ENCODE data around the gene TMEM143. TPM values are rescaled to one million over a fixed set of nuclear protein-coding genes. Genes with fewer than 3 reads are reported as not detected.

The TMEM143 gene
- total and polyA plus RNA-seq, 2 donors (not counting 3 experiments of a cell fraction or from before 2014, with no cell fraction given): 5.4 to 7.3 TPM

DNA sequence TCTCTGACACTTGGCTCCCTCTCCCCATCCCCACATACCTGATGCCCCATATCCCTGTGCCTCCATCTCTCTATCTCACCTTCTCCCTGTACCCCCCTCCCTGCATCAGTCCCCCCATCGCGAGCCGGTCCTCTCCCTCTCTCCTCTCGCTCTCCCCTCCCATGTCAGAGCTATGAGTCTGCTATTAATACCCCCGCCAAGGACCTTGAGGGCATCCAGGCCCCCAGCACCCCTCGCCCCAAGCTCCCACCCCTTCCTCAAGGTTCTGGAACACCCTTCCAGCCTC lies 31.4 kb upstream of the TMEM143 start:
- Histone ChIP-seq H3K27ac (ENCODE audit: insufficient read depth, low read depth, low read length) (no peak overlapping the region), H3K4me2 (ENCODE audit: insufficient read depth, low read length) (no peak overlapping the region), H3K36me3 (ENCODE audit: control insufficient read depth in 2 of 2, extremely low read depth in 1 of 2, insufficient read depth in 2 of 2, low read length in 2 of 2) (no peaks in the 10 kb centered on the region), H3K9me3 (replicated peaks; ENCODE audit: control insufficient read depth, insufficient read depth, low read length) (no peaks in the 10 kb centered on the region), H3K27me3 (ENCODE audit: control insufficient read depth in 2 of 2, insufficient read depth in 2 of 2, low read length in 2 of 2) (peaks cover 21 to 33% of the 10 kb centered on the region in 2 experiments), H2AFZ (ENCODE audit: low read depth, low read length) (no peak overlapping the region), H3K4me3 (replicated peaks in 1 of 3; ENCODE audit: insufficient read depth in 1 of 3, low read depth in 1 of 3, low read length in 3 of 3) (no peak overlapping the region), H3K79me2 (ENCODE audit: control insufficient read depth, insufficient read depth, low read length) (peaks cover 12% of the 10 kb centered on the region), H3K9ac (replicated peaks; ENCODE audit: extremely low read depth, insufficient read depth, low read length) (no peak overlapping the region), H3K4me1 (ENCODE audit: control insufficient read depth, extremely low read depth, insufficient read depth, low read length) (peaks cover 12% of the 10 kb centered on the region), H4K20me1 (replicated peaks; ENCODE audit: control insufficient read depth, extremely low read depth, insufficient read depth, low read length) (no peaks in the 10 kb centered on the region), H3K9me1 (replicated peaks; ENCODE audit: control insufficient read depth, extremely low read depth, insufficient read depth, low read length) (no peaks in the 10 kb centered on the region)
- BruUV-seq (replicated peaks): no TSS peak
- POLR2A ChIA-PET: no interaction called here
- CTCF ChIA-PET: interaction anchor here (1.0 to 1.4 kb wide), 2 partner anchors 50 to 81 kb away, joined by 4 to 6 read pairs; no protein-coding TSS in a partner anchor
- intact Hi-C loops (cut with micrococcal nuclease) (loop anchor here (5.0 kb wide), 1 partner anchor 87 kb away; no protein-coding TSS in a partner anchor), dilution Hi-C loops (cut with MboI; ENCODE audit: extremely low pct_ligation_motif_present, low sequenced_read_pairs) (no loop called here)
- FAIRE-seq (no peak), DNase-seq (ENCODE audit: low read depth, low spot score) (no peak)
- peak; percentile 41 for TF ChIP-seq EZH2 (IDR thresholded peaks at IDR 0.05; ENCODE audit: borderline replicate concordance, low read depth, low read length, severe bottlenecking)
- TF ChIP-seq, protein P1, sequence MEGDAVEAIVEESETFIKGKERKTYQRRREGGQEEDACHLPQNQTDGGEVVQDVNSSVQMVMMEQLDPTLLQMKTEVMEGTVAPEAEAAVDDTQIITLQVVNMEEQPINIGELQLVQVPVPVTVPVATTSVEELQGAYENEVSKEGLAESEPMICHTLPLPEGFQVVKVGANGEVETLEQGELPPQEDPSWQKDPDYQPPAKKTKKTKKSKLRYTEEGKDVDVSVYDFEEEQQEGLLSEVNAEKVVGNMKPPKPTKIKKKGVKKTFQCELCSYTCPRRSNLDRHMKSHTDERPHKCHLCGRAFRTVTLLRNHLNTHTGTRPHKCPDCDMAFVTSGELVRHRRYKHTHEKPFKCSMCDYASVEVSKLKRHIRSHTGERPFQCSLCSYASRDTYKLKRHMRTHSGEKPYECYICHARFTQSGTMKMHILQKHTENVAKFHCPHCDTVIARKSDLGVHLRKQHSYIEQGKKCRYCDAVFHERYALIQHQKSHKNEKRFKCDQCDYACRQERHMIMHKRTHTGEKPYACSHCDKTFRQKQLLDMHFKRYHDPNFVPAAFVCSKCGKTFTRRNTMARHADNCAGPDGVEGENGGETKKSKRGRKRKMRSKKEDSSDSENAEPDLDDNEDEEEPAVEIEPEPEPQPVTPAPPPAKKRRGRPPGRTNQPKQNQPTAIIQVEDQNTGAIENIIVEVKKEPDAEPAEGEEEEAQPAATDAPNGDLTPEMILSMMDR (IDR thresholded peaks at IDR 0.05; ENCODE audit: extremely low read depth in 1 of 2, insufficient read depth in 1 of 2, low read depth in 1 of 2, low read length in 2 of 2): no peak
- TF ChIP-seq GATA2 (IDR thresholded peaks at IDR 0.05; ENCODE audit: insufficient read depth, insufficient read length, low read depth, low read length): no peak

DNA sequence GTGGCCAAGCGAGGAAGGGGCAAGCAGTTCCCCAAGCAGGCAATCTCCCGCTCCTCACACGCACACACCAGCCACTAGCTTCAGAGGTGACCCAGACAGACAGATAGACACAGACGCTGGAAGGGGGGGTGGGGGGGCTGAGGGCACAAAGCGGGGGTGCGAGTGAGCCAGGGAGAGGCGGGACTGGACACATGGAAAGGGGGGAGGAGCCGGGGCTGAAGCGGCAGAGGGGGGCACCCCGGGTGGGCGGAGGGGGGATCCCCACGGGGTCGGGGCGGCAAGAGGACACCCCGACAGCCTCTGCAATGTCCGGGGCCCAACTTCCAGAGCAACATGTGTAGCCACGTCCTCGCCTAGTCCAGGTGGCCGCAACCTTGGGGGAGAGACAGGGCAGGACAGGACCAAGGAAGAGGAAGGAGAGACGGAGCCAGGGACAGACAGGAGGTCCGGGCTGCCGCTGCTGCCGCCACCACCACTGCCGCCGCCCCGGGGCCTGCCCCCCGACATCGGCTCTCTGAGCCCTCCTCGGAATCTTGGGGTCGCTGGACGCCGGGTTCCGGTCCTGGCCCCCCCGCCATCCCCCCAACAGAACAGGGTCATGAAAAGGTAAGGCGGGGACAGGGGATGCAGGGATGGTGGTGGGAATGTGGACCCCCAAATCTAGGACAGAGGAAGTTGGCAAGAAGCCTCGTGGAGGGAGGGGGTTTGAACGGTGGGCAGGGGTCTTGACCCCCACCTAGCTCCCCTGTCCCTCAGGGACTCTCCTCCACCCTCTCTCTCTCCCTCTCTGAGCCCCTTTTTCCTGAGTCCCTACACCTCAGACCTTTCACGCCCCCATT lies 30.8 kb upstream of the TMEM143 start:
- FAIRE-seq (no peak), DNase-seq (ENCODE audit: low read depth, low spot score) (no peak)
- Histone ChIP-seq H2AFZ (ENCODE audit: low read depth, low read length) (no peak overlapping the region), H3K9me3 (replicated peaks; ENCODE audit: control insufficient read depth, insufficient read depth, low read length) (no peaks in the 10 kb centered on the region), H3K9ac (replicated peaks; ENCODE audit: extremely low read depth, insufficient read depth, low read length) (no peak overlapping the region), H3K9me1 (replicated peaks; ENCODE audit: control insufficient read depth, extremely low read depth, insufficient read depth, low read length) (no peaks in the 10 kb centered on the region), H3K27me3 (ENCODE audit: control insufficient read depth in 2 of 2, insufficient read depth in 2 of 2, low read length in 2 of 2) (peaks cover 21 to 33% of the 10 kb centered on the region in 2 experiments), H3K4me3 (replicated peaks in 1 of 3; ENCODE audit: insufficient read depth in 1 of 3, low read depth in 1 of 3, low read length in 3 of 3) (no peak overlapping the region), H3K79me2 (ENCODE audit: control insufficient read depth, insufficient read depth, low read length) (peaks cover 15% of the 10 kb centered on the region), H3K27ac (ENCODE audit: insufficient read depth, low read depth, low read length) (no peak overlapping the region), H3K4me1 (ENCODE audit: control insufficient read depth, extremely low read depth, insufficient read depth, low read length) (peaks cover 12% of the 10 kb centered on the region), H3K36me3 (ENCODE audit: control insufficient read depth in 2 of 2, extremely low read depth in 1 of 2, insufficient read depth in 2 of 2, low read length in 2 of 2) (no peaks in the 10 kb centered on the region), H3K4me2 (ENCODE audit: insufficient read depth, low read length) (no peak overlapping the region), H4K20me1 (replicated peaks; ENCODE audit: control insufficient read depth, extremely low read depth, insufficient read depth, low read length) (no peaks in the 10 kb centered on the region)
- intact Hi-C loops (cut with micrococcal nuclease) (loop anchor here (5.0 kb wide), 1 partner anchor 88 kb away; no protein-coding TSS in a partner anchor), dilution Hi-C loops (cut with MboI; ENCODE audit: extremely low pct_ligation_motif_present, low sequenced_read_pairs) (no loop called here)
- ChIA-PET POLR2A (no interaction called here), CTCF (interaction anchor here (2.2 kb wide), 1 partner anchor 80 kb away, joined by 7 read pairs; no protein-coding TSS in a partner anchor)
- TF ChIP-seq EZH2 (IDR thresholded peaks at IDR 0.05; ENCODE audit: borderline replicate concordance, low read depth, low read length, severe bottlenecking) (peak; percentile 80), POLR2AphosphoS5 (IDR thresholded peaks at IDR 0.05; ENCODE audit: insufficient read depth, low read depth, low read length) (no peak)
- TF ChIP-seq, protein P1 (IDR thresholded peaks at IDR 0.05; ENCODE audit: extremely low read depth in 1 of 2, insufficient read depth in 1 of 2, low read depth in 1 of 2, low read length in 2 of 2): no peak
- no TSS peak for BruUV-seq (replicated peaks)
